C4-2B (cell line): ENCODE measurements around the gene RBM4.

ENCODE experiments used
- ZFX ChIP-seq: fragments of 450-650 bp; IDR thresholded peaks from 2 replicates; pipeline ENCODE4 v1.6.1; 2017
- TF ChIP-seq, protein P1 (sequence below): fragments of 450-650 bp; conservative IDR thresholded peaks from 2 replicates; pipeline ENCODE4 v1.5.1; 2017; ENCODE audit warnings: mild to moderate bottlenecking

DNA sequence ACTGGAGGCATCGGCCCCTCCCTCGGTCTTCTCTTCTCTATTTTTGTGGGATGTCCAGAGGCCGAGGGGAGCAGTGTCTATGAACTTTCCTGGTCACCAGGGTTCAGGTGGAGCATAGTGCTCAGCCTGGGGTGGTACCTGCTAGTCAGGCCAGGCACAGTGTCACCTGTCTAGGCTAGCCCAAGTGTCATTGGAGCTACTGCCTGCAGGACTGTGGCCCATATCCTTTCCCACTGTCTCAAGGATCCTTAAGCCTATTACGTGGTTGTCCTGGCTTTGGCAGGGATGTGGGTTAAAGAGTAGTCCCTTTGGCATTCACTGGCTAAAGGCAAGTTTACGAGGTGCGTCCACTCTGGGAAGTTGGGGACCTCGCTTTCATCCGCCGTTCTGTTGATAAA lies 12.8 kb upstream of the RBM4 start:
- TF ChIP-seq, protein P1, sequence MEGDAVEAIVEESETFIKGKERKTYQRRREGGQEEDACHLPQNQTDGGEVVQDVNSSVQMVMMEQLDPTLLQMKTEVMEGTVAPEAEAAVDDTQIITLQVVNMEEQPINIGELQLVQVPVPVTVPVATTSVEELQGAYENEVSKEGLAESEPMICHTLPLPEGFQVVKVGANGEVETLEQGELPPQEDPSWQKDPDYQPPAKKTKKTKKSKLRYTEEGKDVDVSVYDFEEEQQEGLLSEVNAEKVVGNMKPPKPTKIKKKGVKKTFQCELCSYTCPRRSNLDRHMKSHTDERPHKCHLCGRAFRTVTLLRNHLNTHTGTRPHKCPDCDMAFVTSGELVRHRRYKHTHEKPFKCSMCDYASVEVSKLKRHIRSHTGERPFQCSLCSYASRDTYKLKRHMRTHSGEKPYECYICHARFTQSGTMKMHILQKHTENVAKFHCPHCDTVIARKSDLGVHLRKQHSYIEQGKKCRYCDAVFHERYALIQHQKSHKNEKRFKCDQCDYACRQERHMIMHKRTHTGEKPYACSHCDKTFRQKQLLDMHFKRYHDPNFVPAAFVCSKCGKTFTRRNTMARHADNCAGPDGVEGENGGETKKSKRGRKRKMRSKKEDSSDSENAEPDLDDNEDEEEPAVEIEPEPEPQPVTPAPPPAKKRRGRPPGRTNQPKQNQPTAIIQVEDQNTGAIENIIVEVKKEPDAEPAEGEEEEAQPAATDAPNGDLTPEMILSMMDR = no peak
- TF ChIP-seq ZFX = no peak
